Epidermal melanocyte (primary cell): ENCODE measurements around the gene PKD2L2.
"Not testable (repeated sequence)": the region's sequence is repeated elsewhere in the genome, so short reads cannot be mapped to it uniquely, and the experiment has no call there.

Experiments used
- DNase-seq: peaks from one replicate; pipeline ENCODE4 v3.0.0; 2011; ENCODE audit warnings: low spot score; ENCODE audit not compliant: insufficient read length

The PKD2L2 gene

GRCh38 chr5:137887831-137888230 is 1.4 kb upstream of the PKD2L2 start:
- no peak for DNase-seq

DNA sequence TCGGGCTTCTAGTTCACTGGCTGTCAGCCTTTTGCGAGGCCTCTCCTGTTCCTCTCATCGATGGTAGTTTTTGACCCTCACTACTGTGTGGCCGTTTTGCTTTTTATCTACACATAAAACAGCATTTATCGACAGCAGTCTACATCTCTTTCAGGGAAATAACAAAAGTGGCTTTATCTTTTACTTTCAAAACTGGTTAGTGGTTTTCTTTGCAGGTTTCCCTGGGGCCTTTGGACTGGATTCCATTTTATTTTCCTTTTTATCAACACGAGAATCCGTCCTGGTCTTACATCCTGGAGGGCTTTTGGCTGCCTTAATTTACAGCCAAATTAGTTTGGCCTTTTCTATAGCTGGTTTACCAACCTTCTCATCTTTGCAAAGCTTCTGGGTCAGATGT is 793 bp upstream of the PKD2L2 start:
- no peak for DNase-seq

DNA sequence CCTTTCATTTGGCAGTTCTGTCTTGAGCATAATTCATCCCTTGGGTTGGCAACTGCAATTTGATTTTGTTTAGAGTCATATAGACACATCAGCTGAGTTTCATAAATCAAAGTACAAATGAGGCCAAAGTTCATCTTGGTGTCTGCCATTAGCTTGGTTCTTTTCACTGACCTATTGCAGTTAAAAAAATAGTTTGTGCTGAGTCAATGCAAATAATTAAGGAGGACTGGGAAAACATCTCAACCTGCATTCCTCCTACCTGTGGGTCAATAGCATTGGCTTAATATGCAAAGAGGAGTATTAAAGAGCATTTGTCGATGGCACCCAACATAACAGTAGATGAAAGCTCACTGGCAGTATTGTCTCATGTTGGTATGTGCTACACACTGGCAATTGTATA is 1.6 kb downstream of the PKD2L2 start:
- no peak for DNase-seq

GRCh38 chr5:137891849-137892248 is 2.6 kb downstream of the PKD2L2 start:
- DNase-seq, result no peak

DNA sequence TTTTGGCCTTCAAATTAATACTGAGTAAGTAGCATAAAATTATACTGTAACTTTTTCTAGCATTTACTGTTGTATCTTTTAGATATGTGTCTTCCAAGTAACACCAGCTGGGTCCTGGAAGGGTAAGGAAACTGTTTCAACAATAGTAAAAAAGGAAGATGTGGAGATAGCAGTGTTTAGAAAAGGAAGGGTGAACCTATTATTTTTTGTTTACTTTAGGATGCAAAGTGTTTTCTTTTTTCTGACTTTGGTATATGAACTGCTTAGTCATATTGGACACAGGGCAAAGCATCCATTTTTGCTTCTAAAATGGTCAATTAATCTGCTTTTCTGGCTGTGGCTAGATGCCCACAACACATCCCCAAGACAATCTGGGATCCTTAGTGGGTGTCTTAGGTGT is 5.3 kb downstream of the PKD2L2 start:
- DNase-seq, result no peak

GRCh38 chr5:137896560-137896959 is 7.3 kb downstream of the PKD2L2 start:
- no peak for DNase-seq

DNA sequence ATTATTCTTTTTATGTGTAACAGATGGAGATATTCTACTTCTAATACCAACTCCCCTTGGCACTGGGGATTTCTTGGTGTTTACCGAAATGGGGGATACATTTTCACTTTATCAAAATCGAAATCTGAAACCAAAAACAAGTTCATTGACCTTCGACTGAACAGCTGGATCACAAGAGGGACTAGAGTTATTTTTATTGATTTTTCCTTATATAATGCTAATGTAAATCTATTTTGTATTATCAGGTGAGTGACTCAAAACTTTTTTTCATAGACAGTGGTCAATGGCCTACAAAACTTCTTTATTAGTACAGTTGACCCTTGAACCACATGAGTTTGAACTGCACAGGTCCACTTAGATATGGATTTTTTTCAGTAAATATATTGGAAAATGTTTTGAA is 10.2 kb downstream of the PKD2L2 start:
- no peak for DNase-seq

DNA sequence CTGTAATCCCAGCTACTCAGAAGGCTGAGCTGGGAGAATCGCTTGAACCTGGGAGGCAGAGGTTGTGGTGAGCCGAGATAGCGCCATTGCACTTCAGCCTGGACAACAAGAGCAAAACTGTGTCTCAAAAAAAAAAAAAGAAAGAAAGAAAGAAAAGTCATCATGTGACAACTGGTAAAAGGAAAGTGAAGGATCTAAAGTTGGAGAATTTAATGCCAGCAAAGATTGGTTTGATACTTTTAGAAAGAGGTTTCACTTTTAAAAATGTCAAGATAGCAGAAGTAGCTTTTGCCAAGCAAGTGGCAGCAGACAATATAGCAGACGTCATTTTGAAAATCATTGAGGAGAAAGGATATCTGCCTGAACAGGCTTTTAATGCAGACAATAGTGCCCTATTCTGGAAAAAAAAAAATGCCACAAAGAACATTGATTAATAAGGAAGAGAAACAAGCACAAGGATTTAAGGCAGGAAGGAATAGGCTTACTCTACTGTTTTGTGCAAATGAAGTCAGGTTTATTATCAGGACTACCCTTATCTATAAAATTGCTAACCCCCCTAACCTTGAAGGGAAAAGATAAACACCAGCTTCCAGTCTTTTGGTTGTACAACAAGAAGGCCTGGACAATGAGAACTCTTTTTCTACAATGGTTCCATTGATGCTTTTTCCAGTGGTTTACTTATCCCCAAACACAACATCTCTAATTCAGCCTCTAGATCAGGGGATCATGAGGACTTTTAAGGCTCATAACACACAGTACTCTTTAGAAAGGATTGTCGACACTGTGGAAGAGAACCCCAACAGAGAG is 12.0 kb downstream of the PKD2L2 start:
- no peak for DNase-seq

DNA sequence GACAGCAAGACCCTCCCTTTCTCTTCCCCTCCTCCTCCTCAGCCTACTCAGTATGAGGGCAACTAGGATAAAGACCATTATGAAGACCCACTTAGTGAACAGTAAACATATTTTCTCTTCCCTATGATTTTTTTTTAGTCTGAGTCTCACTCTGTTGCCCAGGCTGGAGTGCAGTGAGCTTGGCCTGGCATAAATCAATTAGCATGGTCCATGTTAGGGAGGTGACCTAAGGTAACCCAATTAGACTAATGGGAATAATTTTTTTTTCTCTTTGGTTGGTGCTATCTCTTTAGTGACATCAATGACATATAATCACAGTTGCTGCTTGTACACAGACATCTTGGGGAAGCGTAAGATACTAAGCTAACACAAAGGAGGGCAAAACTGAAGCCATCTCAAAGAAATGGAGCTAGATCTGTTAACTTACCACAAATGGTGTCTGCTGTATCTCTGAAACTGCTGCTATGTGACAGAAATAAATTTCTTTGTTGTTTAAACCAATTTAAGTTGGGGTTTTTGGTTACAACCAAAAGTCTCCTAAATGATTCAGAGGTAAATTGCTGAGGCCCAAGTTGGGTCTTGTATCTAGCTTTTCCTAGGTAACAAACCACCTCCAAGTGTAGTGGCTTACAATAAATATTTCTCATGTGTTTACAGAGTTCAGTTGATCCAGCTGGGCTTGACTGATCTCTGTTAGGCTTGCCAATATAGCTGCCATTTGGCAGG is 13.3 kb downstream of the PKD2L2 start:
- no peak for DNase-seq

- DNase-seq, result no peak
These were observed 25.5 kb downstream of the PKD2L2 start for GRCh38 chr5:137914758-137915157.

- DNase-seq, result no peak
These were observed 27.7 kb downstream of the PKD2L2 start for GRCh38 chr5:137916923-137917322.

- no peak for DNase-seq
These were observed 32.7 kb downstream of the PKD2L2 start for GRCh38 chr5:137921931-137922330.

DNA sequence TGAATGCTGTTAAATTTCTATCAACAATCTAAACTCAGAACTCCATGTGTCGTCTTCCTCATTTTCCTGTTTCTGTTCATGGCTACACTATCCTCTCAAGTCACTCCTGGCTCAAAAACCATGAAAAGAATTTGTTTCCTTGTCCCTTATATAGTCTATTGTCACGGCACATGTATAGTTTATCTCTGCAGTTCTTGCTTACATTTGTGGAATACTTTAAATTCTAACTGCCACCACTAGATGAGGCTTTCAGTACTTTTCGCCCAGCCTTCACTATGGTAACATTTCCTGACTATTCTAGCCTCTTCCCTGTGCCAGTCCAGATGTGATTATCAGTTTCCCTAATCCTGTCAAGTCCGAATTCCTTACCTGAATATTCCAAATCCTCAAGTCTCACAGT is 34.6 kb downstream of the PKD2L2 start:
- DNase-seq, result no peak

- DNase-seq, result no peak
These were observed 43.5 kb downstream of the PKD2L2 start for GRCh38 chr5:137932800-137933199.

GRCh38 chr5:137933491-137933911 is 44.2 kb downstream of the PKD2L2 start:
- no peak for DNase-seq

DNA sequence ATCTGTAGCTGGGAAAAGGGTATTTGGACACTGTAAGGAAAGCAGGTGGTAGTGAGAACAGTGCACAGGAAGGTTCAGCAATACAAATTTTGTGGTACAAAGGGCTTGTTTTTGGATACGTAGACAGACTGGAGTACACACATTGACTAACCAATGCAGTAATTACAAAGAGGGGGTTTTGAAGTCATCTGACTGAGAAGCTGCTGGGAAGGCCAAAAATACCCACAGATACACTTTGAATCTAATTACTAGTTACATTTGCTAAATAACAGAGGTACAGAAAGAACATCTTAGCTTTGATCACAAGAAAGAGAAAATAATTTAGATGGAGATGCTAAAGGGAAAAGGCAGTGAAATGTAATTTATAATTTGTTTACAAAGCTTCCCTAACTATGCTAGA is 45.9 kb downstream of the PKD2L2 start:
- no peak for DNase-seq

- DNase-seq, result no peak
These were observed 46.4 kb downstream of the PKD2L2 start for GRCh38 chr5:137935694-137936093.

- DNase-seq, result no peak
These were observed 48.9 kb downstream of the PKD2L2 start for GRCh38 chr5:137937994-137938750.

DNA sequence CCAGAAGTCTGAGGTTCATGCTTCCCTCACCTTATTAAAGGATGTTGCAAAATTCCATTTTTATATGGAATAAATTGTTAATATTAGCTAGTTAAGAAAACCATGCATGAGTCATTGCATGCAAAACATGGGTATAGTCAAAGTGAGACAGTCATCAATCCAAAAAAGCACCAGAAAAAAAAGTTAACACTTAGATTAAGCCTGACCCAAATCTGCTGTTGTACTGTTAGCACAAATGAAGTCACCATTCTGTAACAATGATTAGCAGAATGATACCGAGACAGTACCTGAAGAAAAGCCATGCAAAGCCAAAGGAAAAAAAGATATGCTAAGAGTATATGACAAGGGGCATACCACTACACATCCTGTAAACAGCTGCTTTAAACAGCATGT is 49.5 kb downstream of the PKD2L2 start:
- no peak for DNase-seq

- no peak for DNase-seq
These were observed 50.1 kb downstream of the PKD2L2 start for GRCh38 chr5:137939331-137939730.

GRCh38 chr5:137944280-137944679 is 55.0 kb downstream of the PKD2L2 start:
- DNase-seq, result not testable (repeated sequence)

GRCh38 chr5:137945825-137946224 is 56.6 kb downstream of the PKD2L2 start:
- no peak for DNase-seq
